GM12878 (cell line): ENCODE results near the gene PSENEN. TPM values are rescaled to one million over a fixed set of nuclear protein-coding genes. Genes with fewer than 3 reads are reported as not detected.

Experiments used
- ATAC-seq: fragments of 200-7000 bp; cut with Tn5 transposase; 3 replicates; pipeline ENCODE4 v1.9.1; 2020; ENCODE audit warnings: mild to moderate bottlenecking, moderate library complexity
- BruUV-seq: library from RNA; stranded (reverse); fragments of 400-500 nt; replicated peaks from 2 replicates; lab custom pipeline; 2021; lab: Mats Ljungman, UMichigan
- CTCF ChIA-PET: fragments of 300-600 bp; sonication (Branson Sonifier 250); formaldehyde crosslinking; extraction: SDS; loops from one replicate; lab custom pipeline; 2021; ENCODE audit warnings: inconsistent platforms; lab: Yijun Ruan, JAX
- POLR2A ChIA-PET: fragments of 350-600 bp; formaldehyde crosslinking; extraction: SDS; loops from one replicate; lab custom pipeline; 2021; ENCODE audit warnings: inconsistent platforms; lab: Charles Lee
- RAD21 ChIA-PET: fragments of 300-600 bp; sonication (Branson Sonifier 250); formaldehyde crosslinking; loops from one replicate; lab custom pipeline; 2023; ENCODE audit warnings: antibody characterized with exemption; ENCODE audit not compliant: unreplicated experiment; lab: Charles Lee
- SMC1A ChIA-PET: fragments of 300-600 bp; sonication (Branson Sonifier 250); formaldehyde crosslinking; loops from one replicate; lab custom pipeline; 2023; ENCODE audit not compliant: unreplicated experiment, uncharacterized antibody; lab: Charles Lee
- DNase-seq: peaks from one replicate; pipeline ENCODE4 v3.0.0-alpha.2; 2011; ENCODE audit warnings: low read depth, low spot score
- FAIRE-seq: peaks from 3 replicates; lab custom pipeline; 2011; peaks lifted over from hg19 to GRCh38; lab: Jason Lieb, UNC
- H2AFZ ChIP-seq: 2 replicates; pipeline ENCODE4 v1.6.0; 2011; ENCODE audit warnings: low read depth, low read length, control low read depth; ENCODE audit not compliant: control insufficient read depth
- H3K27ac ChIP-seq: 2 replicates; pipeline ENCODE4 v1.5.1; 2011; ENCODE audit warnings: control low read depth; ENCODE audit not compliant: control insufficient read depth, insufficient read depth
- H3K27me3 ChIP-seq, 2 experiments: replicated peaks in 1 of 2; 2 replicates each; pipeline versions ENCODE4 v1.6.0 to v1.6.1; 2011; ENCODE audit warnings: low read length in 1 of 2; ENCODE audit not compliant: control insufficient read depth in 2 of 2, insufficient read depth in 2 of 2
- H3K36me3 ChIP-seq, 2 experiments: 2 replicates each; pipeline ENCODE4 v1.5.1; 2011; ENCODE audit warnings: low read length in 1 of 2; ENCODE audit not compliant: control insufficient read depth in 2 of 2, insufficient read depth in 2 of 2
- H3K4me1 ChIP-seq: 2 replicates; pipeline ENCODE4 v1.6.1; 2011; ENCODE audit warnings: mild to moderate bottlenecking, low read length, moderate library complexity, mixed read lengths; ENCODE audit not compliant: control insufficient read depth, insufficient read depth
- H3K4me2 ChIP-seq: 2 replicates; pipeline ENCODE4 v1.6.0; 2011; ENCODE audit warnings: control low read depth; ENCODE audit not compliant: control insufficient read depth, insufficient read depth
- H3K4me3 ChIP-seq: fragments of 200-600 bp; sonication (generic); 2 replicates; pipeline ENCODE4 v1.5.1; 2016
- H3K79me2 ChIP-seq: 2 replicates; pipeline ENCODE4 v1.6.0; 2011; ENCODE audit warnings: low read length; ENCODE audit not compliant: control insufficient read depth, insufficient read depth
- H3K9ac ChIP-seq: 2 replicates; pipeline ENCODE4 v1.8.0; 2011; ENCODE audit warnings: low read length, control low read depth, mixed read lengths; ENCODE audit not compliant: control insufficient read depth, insufficient read depth
- H3K9me3 ChIP-seq: replicated peaks from 3 replicates; pipeline ENCODE4 v1.5.1; 2011; ENCODE audit warnings: mild to moderate bottlenecking, low read length; ENCODE audit not compliant: control insufficient read depth, insufficient read depth
- H4K20me1 ChIP-seq: 2 replicates; pipeline ENCODE4 v1.6.0; 2011; ENCODE audit not compliant: control insufficient read depth, insufficient read depth
- CBX3 ChIP-seq: fragments of 200-600 bp; sonication (generic); IDR thresholded peaks from 2 replicates; pipeline ENCODE4 v1.6.1; 2016; ENCODE audit warnings: low read depth, borderline replicate concordance
- HDAC2 ChIP-seq: fragments of 200-600 bp; sonication (generic); IDR thresholded peaks from 2 replicates; pipeline ENCODE4 v1.6.1; 2017
- MAX ChIP-seq: IDR thresholded peaks from 2 replicates; pipeline ENCODE4 v1.6.1; 2012; ENCODE audit warnings: low read depth, low read length, improper control_type of control experiment
- POLR2A ChIP-seq: IDR thresholded peaks from 2 replicates; pipeline ENCODE4 v1.6.1; 2011; ENCODE audit warnings: low read depth, mild to moderate bottlenecking, low read length
- POLR2AphosphoS5 ChIP-seq: IDR thresholded peaks from 2 replicates; pipeline ENCODE4 v1.6.1; 2011; ENCODE audit warnings: mild to moderate bottlenecking, low read length, inconsistent platforms
- PRDM15 ChIP-seq: fragments of 450-650 bp; formaldehyde crosslinking; IDR thresholded peaks from 2 replicates; pipeline ENCODE4 v1.4.0; 2020; ENCODE audit warnings: mild to moderate bottlenecking, moderate library complexity
- WGBS: methylation state at CpG from one replicate; pipeline ENCODE4 v1.1.6; 2016; ENCODE audit warnings: low lambda C conversion rate; ENCODE audit not compliant: insufficient replicate concordance, insufficient coverage; ENCODE audit errors: missing lambda C conversion rate; 5-methylcytosine and 5-hydroxymethylcytosine counted together
- in situ Hi-C: fragments of 300-500 bp; cut with MboI; formaldehyde crosslinking; loops from 9 replicates; pipeline ENCODE4 v1.14.3; 2018; ENCODE audit warnings: mixed read lengths
- intact Hi-C: fragments of 100-400 bp; cut with micrococcal nuclease; formaldehyde crosslinking; loops from one replicate; pipeline ENCODE4 v1.14.2; 2022; ENCODE audit not compliant: unreplicated experiment
- polyA plus RNA-seq, 11 experiments: library from polyadenylated mRNA; depleted of rRNA in 4 of 11; unstranded in 6 of 11; stranded (reverse) in 5 of 11; fragments of >200 nt; fragmentation: Nextera tagmentation in 4 of 11; fragmentation: Illumina TruSeq in 1 of 11; extraction: Ambion mirVana in 4 of 11; extraction: Trizol in 1 of 11; gene quantifications; 1 replicate in 1 of 11; 2 replicates in 10 of 11; pipeline versions ENCODE4 v1.2.1 to v1.2.3, GENCODE V29; 2011 to 2016; ENCODE audit warnings: inconsistent platforms in 2 of 11, missing spikeins in 2 of 11, low read depth in 1 of 11
- total RNA-seq, 4 experiments: library from RNA; depleted of rRNA in 3 of 4; stranded (reverse); fragments of >200 nt in 3 of 4; fragmentation: Illumina TruSeq in 1 of 4; extraction: Trizol in 1 of 4; gene quantifications; 2 replicates each; pipeline versions ENCODE4 v1.2.1 to v1.2.3, GENCODE V29; 2013 to 2021

The PSENEN gene
- total and polyA plus RNA-seq, 10 of the 15 experiments (the other 5 are each of a cell fraction or from before 2014, with no cell fraction given), result 14.4 to 178 (median 43.5) TPM

DNA sequence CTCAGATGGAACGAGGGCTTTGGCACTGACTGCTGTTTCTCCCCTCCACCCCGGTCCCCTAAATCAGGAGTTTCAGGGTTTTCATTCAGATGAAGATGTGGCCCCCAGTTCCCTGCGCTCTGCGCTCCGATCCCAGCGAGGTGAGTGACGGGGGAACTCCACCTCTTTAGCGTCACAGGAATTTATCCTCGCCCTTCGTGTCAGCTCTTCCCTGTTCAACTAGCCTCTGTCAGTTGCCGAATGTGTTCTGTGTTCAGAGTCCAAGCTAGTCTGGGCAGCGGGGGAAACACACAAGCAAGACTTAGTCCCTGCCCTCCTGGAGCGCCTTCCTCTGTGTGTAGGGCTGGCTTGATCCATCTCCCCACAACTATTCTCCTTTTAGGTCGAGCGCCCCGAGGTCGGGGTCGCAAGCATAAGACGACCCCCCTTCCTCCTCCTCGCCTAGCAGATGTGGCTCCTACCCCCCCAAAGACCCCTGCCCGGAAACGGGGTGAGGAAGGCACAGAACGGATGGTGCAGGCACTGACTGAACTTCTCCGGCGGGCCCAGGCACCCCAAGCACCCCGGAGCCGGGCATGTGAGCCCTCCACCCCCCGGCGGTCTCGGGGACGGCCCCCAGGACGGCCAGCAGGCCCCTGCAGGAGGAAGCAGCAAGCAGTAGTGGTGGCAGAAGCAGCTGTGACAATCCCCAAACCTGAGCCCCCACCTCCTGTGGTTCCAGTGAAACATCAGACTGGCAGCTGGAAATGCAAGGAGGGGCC is 25.9 kb upstream of the PSENEN start:
- FAIRE-seq (no peak), DNase-seq (no peak), ATAC-seq (no peak)
- Histone ChIP-seq H3K9me3 (no peaks in the 10 kb centered on the region), H3K4me3 (peak overlapping the region; percentile 97), H3K27me3 (no peaks in the 10 kb centered on the region), H4K20me1 (no peaks in the 10 kb centered on the region), H3K79me2 (peaks cover 44% of the 10 kb centered on the region), H3K4me1 (peaks cover 24% of the 10 kb centered on the region), H3K4me2 (peak overlapping the region; percentile 97), H3K36me3 (peaks cover 12 to 17% of the 10 kb centered on the region in 2 experiments), H2AFZ (no peak overlapping the region), H3K27ac (peak overlapping the region; percentile 72), H3K9ac (peak overlapping the region; percentile 83)
- WGBS, result 84% methylated on average over 30 of the region's 32 CpGs
- TF ChIP-seq POLR2A, result peak; percentile 45
- no peak for TF ChIP-seq CBX3
- RAD21 ChIA-PET, result interaction anchor here (0.5 to 1.6 kb wide), 11 partner anchors 17 to 212 kb away, joined by 3 to 10 read pairs (median 5); partner anchors contain the start of genes COX6B1, IGFLR1, LIN37 and PSENEN
- TSS peak; percentile 18 for BruUV-seq
- intact Hi-C loops, result no loop called here
- in situ Hi-C loops, result no loop called here
- POLR2A ChIA-PET, result interaction anchor here (1.0 to 1.8 kb wide), 9 partner anchors 17 to 29 kb away, joined by 4 to 12 read pairs (median 5); partner anchors contain the start of genes IGFLR1, LIN37, PSENEN and U2AF1L4
- SMC1A ChIA-PET, result interaction anchor here (1.0 to 1.5 kb wide), 7 partner anchors 19 to 71 kb away, joined by 3 to 8 read pairs (median 4); partner anchors contain the start of genes COX6B1 and LIN37
- CTCF ChIA-PET, result interaction anchor here (0.6 to 1.5 kb wide), 6 partner anchors 17 to 26 kb away, joined by 3 to 8 read pairs (median 4); no protein-coding TSS in a partner anchor

GRCh38 chr19:35720163-35720524 is 25.3 kb upstream of the PSENEN start:
- ATAC-seq (no peak), DNase-seq (no peak), FAIRE-seq (no peak)
- Histone ChIP-seq H3K4me3 (no peak overlapping the region), H3K9ac (no peak overlapping the region), H3K9me3 (no peaks in the 10 kb centered on the region), H3K27ac (no peak overlapping the region), H3K36me3 (peaks cover 14 to 22% of the 10 kb centered on the region in 2 experiments), H3K79me2 (peaks cover 39% of the 10 kb centered on the region), H2AFZ (no peak overlapping the region), H4K20me1 (no peaks in the 10 kb centered on the region; the same call in 1 of the 2 replicates), H3K4me2 (no peak overlapping the region), H3K4me1 (peaks cover 19% of the 10 kb centered on the region), H3K27me3 (no peaks in the 10 kb centered on the region)
- ChIA-PET POLR2A (interaction anchor here (1.5 kb wide), 1 partner anchor 20 kb away, joined by 4 read pairs; no protein-coding TSS in a partner anchor), SMC1A (interaction anchor here (1.0 kb wide), 1 partner anchor 23 kb away, joined by 4 read pairs; no protein-coding TSS in a partner anchor), CTCF (interaction anchor here (1.0 to 1.4 kb wide), 2 partner anchors 17 to 21 kb away, joined by 4 read pairs; no protein-coding TSS in a partner anchor), RAD21 (interaction anchor here (0.5 to 1.6 kb wide), 2 partner anchors 164 to 211 kb away, joined by 3 to 5 read pairs; no protein-coding TSS in a partner anchor)
- intact Hi-C loops (no loop called here), in situ Hi-C loops (no loop called here)
- no TSS peak for BruUV-seq
- WGBS, result 96% methylated on average over 9 of the region's 9 CpGs
- TF ChIP-seq PRDM15 (CRISPR knock-in tag) (no peak), MAX (no peak), POLR2AphosphoS5 (no peak), HDAC2 (no peak)
